T-helper 2 cell (primary cell): ENCODE measurements around the gene TMEM196.

ENCODE experiments used
- DNase-seq, 5 experiments: peaks; one replicate each; pipeline versions ENCODE4 v3.0.0 to v3.0.0-alpha.2; 2012 to 2022
- total RNA-seq, 2 donors: gene quantifications; one replicate each; lab custom pipeline; 2026; lab: John Stamatoyannopoulos, UW

Gene TMEM196
- 0 to 0.07 reads per million in 2 donors for total RNA-seq

DNA sequence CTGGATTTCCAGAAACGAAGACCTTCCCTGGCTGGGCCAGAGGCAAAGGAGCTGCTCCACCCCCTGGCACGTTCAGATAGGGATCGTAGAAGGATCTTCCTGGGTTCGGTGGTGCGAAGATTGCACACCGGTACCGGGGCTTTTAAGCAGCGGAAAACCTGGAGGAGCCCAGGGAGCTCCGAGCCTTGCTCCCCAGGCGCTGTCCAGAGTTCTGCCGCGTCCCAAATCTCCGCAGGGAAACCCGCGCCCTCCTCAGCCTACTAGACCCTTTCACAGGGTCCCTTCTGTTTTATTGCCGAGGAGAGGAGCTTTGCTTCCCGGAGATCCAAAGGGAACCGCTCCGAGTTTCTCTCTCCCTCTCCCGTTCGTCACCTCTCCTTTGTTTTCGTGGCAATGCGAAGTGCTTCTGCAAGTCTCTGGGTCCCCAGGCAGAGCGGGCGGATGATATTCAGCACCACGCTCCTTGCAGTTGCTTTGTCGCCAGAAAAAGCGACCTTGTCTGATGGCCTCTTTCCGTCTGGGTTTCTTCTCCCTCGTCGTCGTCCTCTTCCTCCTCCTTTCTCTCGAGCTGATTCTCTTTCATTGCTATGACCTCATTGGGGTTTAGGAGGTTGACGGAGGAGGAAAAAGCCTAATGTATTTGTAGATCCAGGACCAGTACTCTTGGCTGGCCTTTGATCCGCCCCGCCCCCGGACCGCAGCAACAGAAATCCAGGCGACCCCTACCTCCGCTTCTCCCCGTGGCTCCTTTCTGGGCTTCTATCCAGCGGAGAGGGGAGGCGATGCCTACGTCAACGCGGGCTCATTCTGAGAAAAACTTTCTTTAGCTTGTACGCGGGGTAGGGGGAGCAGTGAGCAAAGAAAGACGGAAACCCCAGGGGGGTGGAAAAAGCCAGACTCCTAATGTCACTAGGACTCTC is at the start of gene TMEM196:
TSS of gene TMEM196 (minus strand) at position 777 of the 920 bp plus-strand sequence. CDS start 921 bp downstream, outside the sequence.
- peak in 1 of 5 experiments; percentile 7 for DNase-seq

DNA sequence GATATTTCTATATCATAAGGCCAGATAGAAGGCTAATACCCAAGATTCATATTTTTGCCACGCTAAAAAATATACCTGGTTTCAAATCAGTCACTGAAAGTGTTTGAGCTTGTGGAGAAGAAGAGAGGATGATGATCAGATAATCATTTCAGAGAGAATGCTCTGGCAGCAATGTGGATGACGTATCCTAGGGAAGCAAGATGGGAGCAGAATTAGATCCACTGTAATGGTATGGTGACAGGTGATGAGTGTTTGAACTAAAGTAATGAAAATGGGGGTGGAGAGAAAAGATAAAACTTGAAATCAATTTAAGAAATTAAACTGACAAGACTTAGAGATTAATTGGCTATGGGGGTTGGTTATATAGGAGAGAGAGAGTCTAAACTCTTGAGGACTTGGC is 42.7 kb upstream of the TMEM196 start:
- no peak for DNase-seq

DNA sequence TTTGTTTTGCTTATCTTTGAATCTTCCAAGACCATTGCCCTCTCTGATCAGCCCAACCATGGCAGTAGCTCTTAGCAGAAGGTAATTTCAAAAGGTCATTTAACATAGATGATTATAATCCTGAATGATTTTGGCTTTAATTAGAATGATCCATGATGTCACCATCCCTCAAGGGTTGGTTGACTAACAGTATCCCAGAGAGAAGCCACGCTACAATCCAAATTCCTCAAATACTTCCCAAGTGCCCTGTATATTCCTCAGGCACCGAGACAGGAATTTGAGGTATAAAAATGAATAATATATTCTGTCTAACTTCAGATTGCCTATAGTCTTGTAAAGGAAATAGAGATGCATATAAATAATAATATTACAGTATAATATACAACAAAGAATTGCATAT is 42.1 kb upstream of the TMEM196 start:
- no peak for DNase-seq

DNA sequence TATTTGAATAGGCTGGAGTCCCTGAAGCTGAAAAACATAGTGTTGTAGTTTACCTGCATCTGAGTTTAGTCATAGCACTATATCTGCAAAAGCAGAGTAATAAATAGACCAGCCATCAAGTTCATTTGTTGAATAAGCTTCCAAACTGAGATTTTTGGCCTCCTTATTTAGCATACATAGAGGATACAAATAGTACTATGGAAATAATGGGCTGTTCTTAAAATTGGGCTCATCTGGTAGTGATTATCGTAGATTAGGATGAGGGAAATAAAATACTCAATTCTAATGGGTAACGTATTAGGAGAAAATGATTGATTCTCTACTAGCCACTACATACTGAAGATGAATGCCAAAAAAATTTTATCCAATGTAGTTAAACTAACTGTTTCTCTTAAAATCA is 41.4 kb upstream of the TMEM196 start:
- no peak for DNase-seq

DNA sequence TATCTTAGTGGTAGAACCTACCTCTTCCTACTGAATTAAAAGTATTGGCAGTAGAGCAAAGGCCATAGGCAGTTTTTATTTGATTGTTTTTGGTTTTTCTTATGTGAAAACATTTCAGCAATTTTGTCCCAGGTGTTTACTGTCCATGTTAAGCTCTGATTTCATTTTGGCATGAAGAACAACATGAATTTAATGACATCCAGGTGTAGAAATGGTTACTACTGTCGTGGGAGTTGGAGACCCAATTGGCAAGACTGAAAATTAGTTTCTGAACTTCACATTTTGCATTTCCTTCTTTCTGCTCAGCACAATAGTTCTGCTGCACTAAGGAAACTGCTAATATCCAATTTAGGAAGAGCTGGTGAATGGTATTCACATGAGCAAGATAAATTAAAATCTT is 38.0 kb upstream of the TMEM196 start:
- DNase-seq, result no peak

DNA sequence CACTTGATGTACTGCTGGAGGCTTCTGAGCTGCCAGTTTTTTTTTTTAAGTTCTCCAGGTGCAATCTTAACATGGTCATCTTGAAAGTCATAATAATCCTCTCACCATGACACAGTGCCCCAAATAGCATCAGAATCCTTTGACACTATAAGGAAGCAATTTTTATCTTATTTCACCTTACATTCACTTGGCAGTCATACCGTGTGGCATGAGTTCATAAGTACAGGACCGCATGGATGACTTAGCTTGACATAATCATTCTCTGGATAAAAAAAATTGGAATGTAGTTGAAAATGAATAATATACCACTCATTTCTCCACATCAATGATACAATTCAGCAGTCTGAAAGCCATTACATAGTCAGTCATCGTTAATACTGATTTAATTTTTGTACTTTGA is 25.6 kb upstream of the TMEM196 start:
- DNase-seq, result no peak

DNA sequence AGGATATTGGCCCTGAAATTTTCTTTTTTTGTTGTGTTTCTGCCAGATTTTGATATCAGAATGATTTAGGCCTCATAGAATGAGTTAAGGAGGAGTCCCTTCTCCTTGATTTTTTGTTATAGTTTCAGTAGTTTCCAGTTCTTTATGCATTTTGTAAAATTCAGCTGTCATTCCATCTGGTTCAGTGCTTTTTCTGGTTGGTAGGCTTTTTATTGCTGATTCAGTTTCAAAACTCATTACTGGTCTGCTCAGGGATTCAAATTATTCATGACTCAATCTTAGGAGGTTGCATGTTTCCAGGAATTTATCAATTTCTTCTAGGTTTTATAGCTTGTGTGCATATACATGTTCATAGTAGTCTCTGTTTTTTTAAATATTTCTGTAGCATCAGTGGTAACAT is 10.1 kb upstream of the TMEM196 start:
- DNase-seq, result no peak

DNA sequence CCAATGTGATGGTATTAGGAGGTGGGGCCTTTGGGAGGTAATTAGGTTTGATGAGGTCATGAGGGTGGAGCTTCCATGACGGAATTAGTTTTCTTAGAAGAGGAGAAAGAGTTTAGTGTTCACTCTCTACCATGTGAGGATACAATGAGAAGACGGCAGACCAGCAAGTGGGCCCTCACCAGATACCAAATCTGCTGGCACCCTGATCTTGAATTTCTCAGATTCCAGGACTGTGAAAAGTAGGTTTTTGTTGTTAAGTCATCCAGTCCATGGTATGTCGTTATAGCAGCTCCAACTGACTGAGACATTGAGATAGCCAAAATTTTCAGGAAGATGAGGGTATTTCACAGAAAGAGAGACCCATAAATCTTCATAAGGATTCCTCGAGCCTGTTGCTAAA is 3.6 kb upstream of the TMEM196 start:
- no peak for DNase-seq

DNA sequence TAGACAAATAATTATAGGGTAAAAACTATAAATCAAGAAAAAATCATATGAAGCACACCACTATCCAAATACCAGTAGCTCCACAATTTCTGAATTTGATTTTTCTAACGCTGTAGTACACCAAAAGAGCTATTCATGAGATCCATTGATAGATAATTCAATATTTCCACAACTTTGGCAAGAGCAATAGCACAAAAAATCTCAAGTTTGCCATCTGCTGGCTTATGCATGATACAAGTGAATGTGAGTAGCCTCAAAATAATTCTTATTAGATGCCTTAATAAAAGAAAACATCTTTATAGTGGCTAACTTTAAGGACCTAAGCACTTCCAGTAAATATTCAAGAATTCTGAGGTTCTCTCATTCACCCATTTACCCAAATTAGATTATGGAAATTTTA is 2.2 kb upstream of the TMEM196 start:
- DNase-seq, result no peak

DNA sequence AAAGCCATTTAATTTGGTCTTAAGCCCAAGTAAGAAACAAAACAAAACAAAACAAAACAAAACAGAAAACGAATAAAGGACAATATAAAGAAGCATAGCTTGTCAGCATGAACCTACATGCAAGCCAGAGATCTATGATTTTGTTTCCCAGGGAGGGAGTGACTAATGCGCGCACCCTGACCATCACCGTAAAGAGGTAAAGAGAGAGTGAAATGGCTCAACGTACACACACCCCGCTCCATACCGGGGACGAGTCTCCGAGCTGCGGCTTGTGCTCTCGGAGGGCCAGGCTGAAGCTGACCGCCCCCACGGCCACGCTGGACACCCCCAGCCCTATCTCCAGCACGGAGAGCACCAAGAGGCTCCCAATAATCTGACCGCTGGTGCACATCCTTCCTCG is 1.1 kb downstream of the TMEM196 start:
- no peak for DNase-seq

DNA sequence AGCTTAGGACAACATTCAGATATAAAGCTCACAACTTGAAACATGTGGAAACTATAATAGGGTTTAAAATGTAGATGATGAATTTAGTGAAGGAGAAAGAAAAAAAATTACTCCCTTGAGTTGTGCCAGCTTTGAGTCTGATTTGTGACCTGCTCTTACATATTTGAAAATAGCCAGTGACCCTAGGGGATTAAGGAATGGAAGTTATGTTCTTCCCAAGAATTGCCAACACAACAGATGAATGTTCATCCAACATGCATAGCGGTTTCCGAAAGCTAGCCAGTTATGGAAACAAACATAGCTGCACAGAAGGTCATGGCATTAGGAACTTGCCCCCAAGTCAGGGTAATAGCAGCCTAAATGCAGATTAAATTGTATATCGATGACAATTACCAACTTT is 10.8 kb downstream of the TMEM196 start:
- no peak for DNase-seq

DNA sequence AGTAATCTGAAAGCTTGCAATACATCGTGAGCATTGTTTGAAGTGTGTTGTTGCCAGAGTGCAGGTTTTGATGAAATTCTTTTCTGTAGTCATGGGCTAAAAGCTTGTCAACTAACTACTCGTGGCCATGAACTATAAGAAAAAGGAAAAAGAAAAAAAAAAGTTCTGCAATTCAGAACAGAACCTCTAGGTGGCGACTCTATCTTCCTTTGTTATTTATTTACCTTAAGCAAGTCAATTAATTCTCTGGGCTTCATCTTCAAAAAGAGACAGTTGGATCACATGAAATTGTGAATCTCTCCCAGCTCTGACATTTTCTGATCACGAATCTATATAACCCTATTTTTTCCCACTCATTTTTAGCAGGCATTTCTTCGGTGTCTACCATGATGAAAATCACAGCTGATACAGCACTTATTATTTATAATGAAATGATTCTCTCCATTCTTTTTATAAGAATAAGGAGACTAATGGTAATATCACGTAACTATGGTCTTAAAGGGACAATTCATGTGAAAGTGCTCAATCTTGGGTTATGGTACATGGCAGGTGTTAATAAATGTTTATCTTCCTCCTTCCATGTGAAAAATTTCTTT is 18.8 kb downstream of the TMEM196 start:
- DNase-seq, result peak in 1 of 5 experiments; percentile 21

DNA sequence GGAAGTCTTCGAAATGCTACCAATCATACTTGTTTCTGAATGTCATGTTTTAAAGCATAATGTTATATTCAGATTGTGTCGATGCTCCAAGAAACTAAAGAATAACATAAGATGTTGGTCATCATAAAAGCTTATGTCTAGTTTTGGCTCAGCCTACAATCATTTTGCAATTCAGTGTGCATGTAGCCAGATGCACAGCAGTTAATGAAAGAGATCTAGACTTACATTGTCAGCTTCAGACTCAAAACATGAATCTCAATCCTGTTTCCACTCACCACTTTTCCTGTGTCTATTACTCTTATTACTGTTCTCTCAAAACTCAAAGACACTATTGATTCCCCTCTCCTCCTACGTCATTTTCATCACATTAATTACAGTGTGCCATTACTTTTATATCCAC is 21.4 kb downstream of the TMEM196 start:
- DNase-seq, result peak in 1 of 5 experiments; percentile 2

DNA sequence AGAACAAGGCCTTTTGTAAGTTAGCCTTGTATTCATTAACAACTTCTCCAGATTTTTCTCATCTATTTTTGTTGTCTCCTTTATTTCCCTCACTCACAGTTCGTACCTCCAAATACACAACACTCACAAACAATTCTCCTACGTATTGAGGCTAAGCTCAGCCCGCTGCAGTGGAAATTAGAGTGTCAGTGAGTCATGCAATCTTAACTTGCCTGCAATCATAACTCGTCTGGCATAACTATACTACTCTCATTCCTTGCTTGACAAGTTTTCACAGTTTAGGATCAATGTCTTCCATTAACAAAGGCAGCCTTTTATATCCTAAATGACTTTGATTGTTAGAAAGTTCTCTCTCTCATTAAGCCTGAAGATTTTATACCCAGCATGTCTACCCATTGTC is 23.8 kb downstream of the TMEM196 start:
- no peak for DNase-seq

DNA sequence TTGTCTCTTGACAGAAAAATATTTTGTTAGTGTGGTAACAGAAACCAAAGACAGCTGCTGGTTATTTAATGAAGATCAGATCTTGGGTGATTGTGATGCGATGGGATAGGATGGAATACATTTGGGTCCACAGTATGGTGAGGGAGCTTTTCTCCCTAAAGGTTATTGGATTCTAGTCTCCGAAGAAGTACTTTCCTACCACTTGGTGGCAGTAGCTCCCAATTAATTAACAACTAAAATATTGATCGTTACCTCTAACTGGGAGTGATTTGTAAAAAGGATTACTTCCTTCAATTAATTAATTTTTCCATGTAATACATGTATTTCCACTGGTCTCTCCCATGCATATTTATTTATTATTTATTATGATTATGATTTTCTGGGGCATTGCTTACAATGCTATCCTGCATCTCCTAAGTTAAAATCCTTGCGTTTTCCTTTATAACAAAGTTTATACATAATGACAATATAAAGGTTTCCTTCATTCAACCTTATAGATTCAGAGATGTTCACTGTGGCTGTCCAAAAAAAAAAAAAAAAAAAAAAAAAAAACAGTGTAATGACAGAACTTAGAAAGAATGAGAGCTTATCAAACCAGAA is 25.6 kb downstream of the TMEM196 start:
- DNase-seq, result no peak

DNA sequence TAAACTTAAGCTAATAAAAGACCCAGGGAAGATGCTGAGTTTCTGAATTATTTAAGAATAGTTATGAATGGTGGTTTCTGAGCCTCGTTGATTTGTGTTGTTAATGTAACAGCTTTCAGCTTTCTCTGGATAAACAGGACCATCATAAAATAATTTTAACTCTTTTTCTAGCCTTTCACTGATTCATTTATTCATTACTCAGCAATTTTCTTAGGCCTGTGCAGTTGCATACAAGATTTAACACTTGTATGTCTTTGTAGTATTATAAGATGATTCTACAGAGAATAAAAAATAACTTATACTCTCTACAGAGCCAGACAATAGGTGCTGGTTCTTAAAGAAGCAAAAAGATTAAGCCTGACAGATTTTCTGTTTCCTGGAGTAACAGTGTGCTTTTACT is 29.3 kb downstream of the TMEM196 start:
- DNase-seq, result no peak

DNA sequence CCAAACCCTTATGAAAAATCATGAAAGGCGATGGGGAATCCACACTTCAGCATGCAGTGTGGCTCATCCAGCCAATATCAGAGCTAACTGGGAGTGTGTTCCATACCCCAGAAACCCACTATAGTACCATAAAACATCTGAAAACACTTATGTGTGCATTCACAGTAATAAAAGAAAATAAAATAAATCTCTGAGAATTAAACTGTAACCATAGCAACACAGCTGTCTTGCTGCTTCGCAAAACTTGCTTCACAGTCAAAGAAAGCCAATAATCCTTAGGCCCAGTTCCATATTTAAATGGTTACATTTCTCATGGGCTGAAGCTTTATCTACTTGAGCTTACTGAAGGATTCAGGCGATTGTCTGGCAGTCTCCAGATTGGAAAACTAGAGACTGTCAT is 44.7 kb downstream of the TMEM196 start:
- no peak for DNase-seq

DNA sequence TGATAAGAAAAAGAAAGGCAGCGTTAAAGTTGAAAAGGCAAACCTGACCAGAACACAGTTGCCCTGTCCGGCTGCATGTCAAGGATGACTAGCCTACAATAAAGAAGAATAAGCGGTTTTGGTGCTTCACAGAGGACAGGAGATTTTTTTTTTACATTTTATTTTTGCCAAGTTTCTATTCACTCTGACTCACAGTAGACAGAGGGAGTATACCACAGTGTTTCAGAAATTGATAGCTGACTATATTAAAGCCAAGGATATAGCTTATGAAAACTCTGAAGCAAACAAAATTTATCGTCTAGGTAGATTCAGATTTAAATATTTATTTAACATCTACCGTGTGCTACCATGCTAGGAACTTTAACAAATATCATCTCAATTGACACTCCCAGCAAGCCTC is 47.6 kb downstream of the TMEM196 start:
- no peak for DNase-seq

DNA sequence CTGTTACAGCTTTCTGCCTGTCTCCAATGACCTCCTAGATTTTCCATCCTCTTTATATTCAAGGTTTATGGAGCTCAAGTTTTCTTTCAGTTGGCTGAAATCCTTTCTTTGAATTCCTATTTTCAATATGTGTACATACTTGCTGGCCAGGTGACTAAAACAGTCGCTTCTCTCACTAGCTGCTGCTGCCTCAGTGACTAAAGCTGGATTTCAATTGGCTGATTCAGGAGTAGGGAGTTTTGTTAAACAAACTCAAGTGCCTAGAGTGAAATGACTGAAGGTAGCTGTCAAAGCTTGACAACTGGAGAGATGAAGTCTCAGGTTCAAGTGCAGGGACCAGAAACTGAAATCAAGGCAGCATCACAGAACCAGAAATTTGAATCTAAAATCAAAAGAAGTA is 57.9 kb downstream of the TMEM196 start:
- no peak for DNase-seq

DNA sequence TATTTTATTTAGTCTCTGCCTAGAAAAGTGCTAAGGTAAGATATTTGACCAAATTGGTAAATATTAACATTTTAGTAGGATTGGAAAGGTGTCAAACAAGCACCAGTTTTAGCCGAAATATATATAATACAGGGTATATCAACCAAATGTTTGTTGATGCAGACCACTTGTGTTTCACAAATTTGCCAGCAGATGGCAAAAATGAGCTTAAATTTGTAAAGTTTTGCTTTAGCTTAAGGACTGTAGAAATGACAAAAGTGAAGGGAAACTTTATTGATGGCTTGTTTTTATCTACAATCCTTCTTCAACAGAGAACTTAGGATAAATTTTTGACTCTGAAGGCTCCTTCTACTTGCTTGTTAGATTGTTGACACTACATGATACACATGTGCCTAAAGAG is 59.7 kb downstream of the TMEM196 start:
- peak in 3 of 5 experiments; percentile 12 to 47 (median 16) for DNase-seq

DNA sequence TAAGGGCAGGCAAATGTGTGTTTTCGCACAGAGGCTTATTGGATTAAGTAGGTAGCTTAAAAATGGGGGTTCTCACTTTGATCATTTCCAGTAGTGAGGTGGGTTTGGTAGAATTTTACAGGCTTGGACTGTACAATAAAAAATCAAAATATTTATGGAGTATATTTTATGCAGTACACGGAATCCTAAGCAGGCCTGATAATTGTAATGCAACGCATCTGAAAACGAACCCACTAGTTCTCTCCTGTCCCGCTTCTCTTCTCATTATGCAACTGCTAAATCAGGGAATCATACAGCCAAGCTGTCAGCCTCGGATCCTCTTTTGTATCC is 64.2 kb downstream of the TMEM196 start:
- no peak for DNase-seq

DNA sequence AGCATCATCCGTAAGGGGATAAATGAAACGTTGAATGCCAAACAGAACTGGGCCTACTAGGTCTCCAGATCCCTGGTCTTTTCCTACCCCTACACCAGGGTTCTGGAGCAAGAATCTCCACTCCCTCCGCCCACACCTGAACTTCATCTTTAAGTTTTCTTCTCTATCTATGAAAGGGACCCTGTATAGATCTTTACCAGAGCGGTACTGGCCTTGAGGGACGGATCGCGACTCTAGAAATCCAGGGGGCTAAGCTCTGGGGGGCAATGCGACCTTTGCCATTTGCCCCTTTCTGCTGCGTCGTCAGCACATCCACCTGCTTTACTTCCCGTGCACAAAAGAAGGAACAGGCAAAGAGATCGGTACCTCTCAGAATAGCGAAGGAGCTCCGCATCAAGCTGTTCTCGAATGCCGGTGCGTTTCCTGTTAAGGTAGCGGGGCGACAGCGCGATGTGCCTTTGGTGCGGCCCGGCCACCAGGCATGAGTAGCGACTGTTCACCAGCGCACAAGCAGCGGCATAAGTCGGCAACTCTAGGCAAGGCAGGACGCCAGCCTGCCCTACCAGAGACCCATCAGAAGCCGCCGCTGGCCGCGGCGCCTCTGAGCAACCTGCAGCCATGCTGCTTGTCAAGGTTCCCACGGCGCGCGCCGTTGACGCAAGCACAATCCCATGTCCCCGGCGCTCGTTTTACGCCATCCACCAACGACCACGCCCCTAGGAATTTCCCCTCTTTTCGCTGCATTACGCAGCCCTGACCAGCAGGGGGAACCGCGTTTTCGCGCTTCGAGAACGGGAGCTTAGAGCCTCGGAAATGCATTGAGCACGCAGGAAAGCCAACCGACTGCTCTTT is 64.8 kb downstream of the TMEM196 start, which contains the start of gene POLR1F:
TSS of gene POLR1F (minus strand) at position 641 of the 852 bp plus-strand sequence. CDS start at position 620, 21 bp downstream.
- DNase-seq, result peak; percentile 72 to 96 (median 89)

DNA sequence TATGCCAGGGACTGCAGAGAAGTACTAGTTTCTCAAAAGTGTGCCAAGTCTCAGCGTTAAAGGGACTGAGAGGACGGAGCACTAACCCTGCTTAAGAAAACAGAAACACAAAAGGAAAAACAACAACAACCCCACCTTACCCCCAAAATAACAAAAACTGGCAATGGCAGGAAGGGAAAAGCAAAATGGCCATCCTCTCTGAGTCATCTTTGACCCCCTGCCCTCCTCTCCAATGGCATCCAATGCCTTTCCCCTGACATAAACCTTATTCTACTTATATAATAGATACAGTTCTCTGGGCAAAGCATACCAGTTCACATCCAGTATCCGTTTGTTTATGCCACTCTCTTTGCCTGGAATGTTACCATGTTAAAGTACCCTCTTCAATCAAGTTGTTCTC is 66.2 kb downstream of the TMEM196 start:
- DNase-seq, result no peak
